Right renal pelvis (tissue), 4 donors: ENCODE results near the gene ARPC1A. TPM values are rescaled to one million over a fixed set of nuclear protein-coding genes. Genes with fewer than 3 reads are reported as not detected.
"Not testable (repeated sequence)": the region's sequence is repeated elsewhere in the genome, so short reads cannot be mapped to it uniquely, and the experiment has no call there.

Experiments
- DNase-seq, 4 donors: peaks; one replicate each; pipeline ENCODE4 v3.0.0-alpha.2; 2013; ENCODE audit warnings: low read depth in 4 of 4, low spot score in 3 of 4, missing footprints in 1 of 4
- polyA plus RNA-seq, 4 donors: library from polyadenylated mRNA; unstranded; fragments of 120-200 nt; gene quantifications; one replicate each; pipeline ENCODE4 v1.2.1, GENCODE V29; 2013; ENCODE audit not compliant: insufficient read length in 4 of 4

Gene ARPC1A
- 100 to 1,000 TPM; 112 to 122 (median 116) TPM for polyA plus RNA-seq

DNA sequence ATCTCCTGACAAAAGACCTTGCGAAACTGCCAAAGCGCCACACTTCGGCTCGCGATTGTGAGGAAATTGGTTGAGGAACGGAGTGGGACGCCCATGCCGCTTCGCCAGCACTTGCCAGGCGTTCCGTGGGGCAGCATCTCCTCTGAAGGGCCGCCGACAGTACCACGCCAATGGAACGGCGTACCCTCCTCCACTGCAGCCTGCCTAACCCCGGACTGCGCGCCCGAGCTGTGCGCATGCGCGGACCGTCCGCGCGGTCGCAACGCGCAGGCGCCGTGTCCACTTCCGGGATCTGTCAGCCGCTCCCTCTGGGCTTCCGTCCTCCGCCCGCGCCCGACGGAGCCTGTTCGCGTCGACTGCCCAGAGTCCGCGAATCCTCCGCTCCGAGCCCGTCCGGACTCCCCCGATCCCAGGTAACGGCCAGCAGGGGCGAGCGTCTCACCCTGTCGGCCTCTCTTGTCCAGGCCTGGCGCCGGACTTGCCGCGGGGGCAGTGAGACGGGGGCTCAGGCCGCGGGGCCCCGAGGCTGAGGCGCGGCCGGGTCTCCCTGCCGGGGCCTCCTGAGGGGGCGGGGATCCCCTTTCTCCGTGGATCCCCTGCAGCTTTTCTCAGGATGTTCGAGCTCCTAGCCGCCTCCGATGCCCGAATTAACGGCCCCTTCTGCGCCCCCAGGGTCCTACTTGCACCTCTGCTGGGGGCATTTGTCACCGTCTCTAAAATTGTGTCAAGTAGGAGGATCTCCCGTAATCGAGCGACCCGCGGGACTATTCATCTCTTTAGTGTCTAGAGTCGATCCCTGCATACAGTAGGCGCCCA is at the start of gene ARPC1A:
Gene ARPC1A, plus strand, starts transcription at position 307 of the 816 bp plus-strand sequence. CDS start 7,456 bp downstream, outside the sequence.
- peak; percentile 81 to 96 (median 90) for DNase-seq

DNA sequence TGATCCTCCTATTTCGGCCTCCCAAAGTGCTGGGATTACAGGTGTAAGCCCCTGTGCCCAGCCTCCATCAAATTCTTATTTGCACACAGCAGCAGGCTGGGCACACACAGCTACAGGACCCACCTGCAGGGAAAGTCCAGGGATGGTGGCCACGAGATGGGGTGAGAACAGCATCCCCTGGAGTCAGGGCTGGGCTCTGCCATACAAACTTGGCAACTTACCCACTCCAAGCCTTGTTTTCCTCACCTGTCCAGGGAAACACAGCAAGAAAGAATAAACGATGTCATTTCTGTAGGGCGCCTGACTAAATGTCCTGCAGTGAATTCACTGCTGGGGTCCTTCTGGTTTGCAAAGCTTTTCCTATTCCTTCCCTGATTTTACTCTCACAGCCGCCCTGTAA is 47.5 kb upstream of the ARPC1A start:
- no peak for DNase-seq

DNA sequence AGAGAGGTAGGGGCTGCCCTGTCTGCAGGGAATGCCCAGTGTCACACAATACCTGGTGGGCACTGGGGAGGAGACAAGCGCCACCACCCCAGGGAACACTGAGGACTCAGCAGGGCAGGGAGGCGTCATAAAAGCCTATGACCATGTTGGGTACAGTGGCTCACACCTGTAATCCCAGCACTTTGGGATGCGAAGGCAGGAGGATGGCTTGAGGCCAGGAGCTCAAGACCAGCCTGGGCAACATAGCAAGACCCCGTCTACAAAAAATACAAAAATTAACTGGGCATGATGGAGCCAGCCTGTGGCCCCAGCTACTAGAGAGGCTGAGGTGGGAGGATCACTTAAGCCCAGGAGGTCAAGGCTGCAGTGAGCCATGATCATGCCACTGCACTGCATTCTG is 41.5 kb upstream of the ARPC1A start:
- DNase-seq: not testable (repeated sequence)

DNA sequence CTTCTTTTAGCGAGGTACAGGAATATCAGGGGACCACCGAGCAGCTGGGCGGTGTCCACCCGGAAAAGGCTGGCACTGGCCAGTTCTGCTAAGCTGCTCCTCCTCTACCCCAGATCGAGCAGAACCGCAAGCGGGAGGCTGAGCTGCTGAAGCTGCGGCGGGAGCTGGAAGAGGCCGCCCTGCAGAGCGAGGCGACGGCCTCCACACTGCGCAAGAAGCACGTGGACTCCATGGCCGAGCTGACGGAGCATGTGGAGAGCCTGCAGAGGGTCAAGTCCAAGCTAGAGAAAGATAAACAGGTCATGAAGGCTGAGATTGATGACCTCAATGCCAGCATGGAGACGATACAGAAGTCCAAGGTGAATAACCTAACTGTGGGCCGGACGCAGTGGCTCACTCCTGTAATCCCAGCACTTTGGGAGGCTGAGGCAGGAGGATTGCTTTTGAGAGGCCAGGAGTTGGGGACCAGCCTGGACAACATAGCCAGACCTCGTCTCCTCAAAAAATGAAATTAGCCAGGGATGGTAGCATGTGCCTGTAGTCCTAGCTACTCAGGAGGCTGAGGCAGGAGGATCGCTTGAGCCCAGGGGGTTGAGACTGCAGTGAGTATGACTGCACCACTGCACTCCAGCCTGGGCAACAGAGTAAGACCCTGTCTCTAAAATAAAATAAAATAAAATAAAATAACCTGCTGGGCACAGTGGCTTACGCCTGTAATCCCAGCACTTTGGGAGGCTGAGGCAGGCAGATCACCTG is 37.7 kb upstream of the ARPC1A start:
- DNase-seq: no peak

DNA sequence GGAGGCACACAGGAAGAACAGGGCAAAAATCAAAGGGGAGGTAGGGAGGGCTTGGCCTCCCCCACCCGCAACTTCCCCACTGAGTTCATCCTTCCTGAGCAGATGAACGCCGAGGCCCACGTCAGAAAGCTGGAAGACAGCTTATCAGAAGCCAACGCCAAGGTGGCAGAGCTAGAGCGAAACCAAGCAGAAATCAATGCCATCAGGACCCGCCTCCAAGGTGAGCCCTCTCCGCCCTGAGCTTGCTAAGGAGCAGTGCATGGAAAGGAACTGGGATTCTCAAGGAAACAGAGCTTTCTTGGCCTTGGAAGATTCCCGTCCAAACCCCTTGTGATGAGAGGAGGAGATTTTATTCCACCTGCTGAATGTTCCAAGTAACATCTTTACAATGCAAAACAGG is 36.5 kb upstream of the ARPC1A start:
- DNase-seq: no peak

DNA sequence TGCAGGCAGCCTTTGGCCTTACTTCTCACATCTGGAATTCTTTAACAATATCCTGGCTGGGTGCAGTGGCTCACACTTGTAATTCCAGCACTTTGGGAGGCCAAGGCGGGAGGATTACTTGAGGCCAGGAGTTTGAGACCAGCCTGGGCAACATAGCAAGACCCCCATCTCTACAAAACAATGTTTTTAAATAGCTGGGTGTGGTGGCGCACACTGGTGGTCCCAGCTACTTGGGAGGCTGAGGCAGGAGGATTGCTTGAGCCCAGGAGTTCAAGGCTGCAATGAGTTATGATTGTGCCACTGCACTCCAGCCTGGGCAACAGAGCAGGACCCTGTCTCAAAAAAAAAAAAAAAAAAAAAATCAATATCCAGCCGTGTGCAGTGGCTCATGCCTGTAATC is 35.5 kb upstream of the ARPC1A start:
- not testable (repeated sequence) for DNase-seq

DNA sequence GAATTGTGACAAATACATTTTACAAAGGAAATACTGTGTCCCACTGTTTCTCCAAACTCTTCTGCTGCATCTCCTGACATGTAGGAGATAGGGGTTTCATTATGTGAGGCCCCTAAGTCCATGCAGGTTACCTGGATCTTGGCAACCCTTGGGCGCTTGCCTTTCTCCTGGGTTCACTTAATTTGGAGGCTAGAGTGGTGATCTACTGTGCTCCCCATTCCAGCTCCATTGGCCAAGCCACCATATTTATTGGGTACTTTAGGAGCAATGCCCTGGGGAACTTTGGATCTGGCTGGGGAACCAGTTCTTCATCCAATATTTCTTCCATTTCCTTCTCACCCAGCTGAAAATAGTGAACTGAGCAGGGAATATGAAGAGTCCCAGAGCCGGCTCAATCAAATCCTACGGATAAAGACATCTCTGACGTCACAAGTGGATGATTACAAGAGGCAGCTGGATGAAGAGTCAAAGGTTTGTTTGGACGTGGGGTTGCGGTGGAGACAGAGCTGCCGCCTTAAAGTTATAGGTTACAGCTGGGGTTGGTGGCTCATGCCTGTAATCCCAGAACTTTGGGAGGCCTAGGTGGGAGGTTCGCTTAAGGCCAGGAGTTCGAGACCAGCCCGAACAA is 34.6 kb upstream of the ARPC1A start:
- peak in 3 of 4 donors; percentile 7 to 20 (median 11) for DNase-seq

DNA sequence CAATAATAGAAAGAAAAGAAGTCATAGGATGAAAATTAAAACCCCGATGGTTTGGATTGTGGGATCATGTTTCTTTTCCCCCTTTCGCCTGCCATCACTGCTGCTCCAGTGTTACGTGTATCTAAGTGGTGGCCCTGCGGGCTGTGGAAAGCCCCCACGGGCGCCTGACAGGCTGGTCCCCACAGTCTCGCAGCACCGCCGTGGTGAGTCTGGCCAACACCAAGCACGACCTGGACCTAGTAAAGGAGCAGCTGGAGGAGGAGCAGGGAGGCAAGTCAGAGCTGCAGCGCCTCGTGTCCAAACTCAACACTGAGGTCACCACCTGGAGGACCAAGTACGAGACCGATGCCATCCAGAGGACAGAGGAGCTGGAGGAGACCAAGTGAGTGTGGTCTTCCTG is 33.6 kb upstream of the ARPC1A start:
- no peak for DNase-seq

DNA sequence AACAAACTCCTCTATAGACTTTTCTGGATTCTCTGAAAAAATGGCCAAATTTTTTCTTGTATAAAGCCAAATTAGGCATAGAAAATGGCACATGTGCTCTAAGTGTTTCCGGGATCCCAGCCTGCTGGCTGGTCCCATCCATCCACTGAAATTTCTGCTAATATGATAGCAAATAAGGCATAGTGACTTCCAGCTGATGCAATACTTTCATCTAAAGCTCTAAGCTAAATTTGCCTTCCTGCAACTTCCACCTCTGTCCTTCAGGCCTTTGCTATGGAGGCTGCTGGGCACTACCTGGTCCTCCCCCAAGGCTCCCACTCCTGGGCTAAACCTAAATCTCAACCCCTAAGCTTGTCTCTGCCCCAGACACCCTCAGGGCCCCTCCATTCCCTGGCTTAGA is 32.5 kb upstream of the ARPC1A start:
- no peak for DNase-seq

DNA sequence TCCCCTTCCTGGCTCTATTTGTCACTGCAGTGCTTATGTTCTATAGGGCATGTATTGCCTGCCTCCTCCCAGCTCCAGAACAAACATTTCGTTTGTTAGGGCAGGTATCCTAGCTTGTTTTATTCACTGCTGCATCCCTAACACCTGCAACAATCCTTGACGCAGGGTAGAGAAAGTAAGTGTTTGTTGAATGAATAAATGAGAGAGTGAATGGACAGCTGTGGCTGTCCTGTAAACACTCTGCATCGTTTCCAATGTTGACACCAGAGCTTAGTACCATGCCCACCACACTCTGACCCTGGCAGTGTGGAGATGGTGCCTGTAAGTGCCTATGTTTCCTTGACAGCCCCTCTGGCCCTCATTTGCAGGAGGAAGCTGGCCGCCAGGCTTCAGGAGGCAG is 32.0 kb upstream of the ARPC1A start:
- DNase-seq: no peak

DNA sequence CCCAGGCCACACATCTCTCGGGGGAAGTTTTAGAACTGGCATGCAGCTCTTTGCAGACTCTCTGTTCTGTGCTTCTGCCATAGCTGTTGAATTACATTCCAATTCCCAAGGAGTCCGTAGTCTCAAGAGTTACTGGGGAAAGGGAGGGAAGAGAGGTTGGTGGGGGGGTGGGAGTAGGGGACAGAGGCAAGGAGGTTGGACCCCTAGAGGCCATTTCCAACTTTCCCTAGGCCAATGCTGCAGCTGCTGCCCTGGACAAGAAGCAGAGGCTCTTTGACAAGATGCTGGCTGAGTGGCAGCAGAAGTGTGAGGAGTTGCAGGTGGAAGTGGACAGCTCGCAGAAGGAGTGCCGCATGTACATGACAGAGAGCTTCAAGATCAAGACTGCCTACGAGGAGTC is 29.2 kb upstream of the ARPC1A start:
- DNase-seq: no peak

DNA sequence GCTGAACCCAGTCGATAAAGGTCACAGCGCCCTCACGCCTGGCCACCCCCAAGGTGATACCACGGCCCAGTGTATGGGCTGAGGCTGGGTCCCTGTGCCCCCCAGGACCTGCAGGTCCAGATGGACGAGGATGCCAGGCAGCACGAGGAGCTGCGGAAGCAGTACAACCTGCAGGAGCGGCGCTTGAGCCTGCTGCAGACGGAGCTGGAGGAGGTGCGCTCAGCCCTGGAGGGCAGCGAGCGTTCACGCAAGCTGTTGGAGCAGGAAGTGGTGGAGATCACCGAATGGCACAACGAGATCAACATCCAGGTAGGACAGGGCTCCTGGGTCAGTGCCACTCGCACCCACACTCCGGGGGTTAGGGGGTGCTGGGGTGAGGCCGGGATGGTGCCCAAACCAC is 24.2 kb upstream of the ARPC1A start:
- DNase-seq: no peak

DNA sequence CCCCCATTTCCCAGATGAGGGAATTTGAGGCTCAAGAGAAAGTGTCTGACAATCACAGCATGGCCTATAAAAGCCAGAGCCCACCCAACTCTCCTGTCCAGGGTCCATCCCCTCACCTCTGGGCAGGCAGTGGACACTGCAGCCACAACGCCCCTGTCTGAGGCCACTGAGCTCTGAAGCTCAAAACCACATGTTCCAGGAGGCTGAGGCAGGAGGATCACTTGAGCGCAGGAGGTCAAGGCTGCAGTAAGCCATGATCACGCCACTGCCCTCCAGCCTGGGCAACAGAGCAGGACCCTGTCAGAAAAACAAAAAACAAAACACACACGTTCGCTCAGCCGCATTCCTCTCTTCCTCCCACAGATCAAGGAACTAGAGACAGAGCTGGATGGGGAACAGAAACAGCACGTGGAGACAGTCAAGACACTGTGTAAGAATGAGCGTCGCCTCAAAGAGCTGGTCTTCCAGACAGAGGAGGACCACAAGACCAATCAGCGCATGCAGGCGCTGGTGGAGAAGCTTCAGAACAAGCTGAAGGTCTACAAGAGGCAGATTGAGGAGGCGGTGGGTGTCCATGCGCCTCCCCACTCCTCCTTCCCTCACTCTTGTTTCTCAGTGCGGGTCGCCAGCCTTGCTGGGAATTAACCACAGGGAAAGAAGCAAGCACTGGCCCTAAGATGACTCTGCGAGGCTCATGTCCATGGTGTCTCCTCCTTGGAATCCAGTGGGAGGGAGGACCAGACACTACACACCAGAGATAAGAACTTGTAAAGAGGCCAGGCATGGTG is 20.0 kb upstream of the ARPC1A start:
- no peak for DNase-seq

DNA sequence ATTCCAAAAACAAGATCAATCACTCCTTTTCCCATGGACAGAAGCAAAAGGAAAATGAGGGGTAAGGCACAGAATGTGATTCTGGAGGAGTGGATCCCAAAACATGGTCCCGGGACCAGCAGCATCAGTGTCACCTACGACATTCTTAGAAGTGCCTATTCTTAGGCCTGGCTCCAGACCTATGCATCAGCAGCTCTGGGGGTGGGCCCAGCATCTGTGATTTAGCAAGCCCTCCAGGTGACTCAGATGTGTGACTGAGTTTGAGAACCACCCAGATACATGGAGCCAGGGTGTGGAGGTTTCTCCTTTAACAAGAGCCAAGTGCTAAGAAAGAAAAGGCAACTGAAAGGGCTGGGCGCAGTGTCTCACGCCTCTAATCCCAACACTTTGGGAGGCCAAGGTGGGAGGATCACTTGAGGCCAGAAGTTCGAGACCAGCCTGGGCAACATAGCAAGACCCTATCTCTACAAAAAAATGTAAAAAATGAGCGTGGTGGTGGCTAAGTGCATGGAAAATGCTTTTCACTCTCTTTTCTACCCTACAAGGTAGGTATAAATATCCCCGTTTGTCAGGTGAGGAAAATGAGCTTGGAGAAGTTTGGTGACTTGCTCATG is 17.1 kb upstream of the ARPC1A start:
- DNase-seq: no peak

DNA sequence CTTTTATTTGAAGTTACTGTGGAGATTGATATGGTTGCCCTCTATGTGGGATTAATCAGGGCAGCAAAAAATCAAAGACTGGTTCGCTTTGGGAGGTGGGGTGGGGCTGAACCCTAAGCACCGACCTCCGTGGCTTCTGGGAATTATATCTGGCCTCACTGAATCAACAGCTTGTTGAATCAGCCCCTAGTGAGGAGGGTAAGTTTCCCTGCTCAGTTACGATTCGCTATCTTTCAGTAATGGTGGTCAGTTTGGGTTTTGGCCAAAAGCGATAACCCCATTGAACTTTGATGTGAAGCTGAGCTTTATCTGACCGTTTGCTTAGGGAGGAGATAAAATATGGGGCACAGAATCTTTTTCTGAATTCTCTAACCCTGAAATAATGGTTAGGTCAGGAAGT is 16.6 kb upstream of the ARPC1A start:
- no peak for DNase-seq

DNA sequence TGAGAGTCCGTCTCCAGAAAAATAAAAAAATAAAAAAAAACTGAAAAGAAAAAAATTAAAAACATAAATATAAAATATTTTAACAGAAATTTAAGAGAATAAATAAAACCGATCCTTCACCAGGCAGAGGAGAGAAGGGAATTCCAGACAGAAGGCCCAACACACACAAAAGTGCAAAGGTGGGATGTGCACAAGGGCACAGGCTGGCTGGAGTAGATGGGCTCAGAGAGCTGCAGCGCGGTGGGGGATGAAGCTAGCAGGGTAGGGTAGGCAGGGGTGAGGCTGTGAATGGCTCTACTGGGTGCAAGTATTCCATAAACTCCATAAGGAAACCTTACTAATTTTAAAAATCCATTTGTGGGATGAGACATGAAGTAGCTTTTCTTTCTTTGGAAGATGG is 15.7 kb upstream of the ARPC1A start:
- DNase-seq: no peak

DNA sequence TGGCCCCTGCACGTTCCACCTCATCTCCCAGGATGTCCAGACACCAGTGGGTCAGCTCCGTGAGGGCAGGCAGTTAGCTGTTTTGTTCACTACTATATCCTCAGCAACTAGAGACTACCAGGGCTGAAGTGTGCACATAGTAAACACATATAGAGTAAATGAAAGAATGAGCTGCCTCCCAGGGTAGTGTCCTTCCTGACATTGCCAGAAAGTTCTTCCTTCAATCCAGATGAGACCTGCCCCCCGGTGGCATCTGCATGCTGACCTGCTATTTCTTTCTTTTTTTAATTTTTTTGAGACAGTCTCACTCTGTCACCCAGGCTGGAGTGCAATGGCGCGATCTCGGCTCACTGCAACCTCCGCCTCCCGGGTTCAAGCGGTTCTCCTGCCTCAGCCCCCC is 14.0 kb upstream of the ARPC1A start:
- DNase-seq: no peak

DNA sequence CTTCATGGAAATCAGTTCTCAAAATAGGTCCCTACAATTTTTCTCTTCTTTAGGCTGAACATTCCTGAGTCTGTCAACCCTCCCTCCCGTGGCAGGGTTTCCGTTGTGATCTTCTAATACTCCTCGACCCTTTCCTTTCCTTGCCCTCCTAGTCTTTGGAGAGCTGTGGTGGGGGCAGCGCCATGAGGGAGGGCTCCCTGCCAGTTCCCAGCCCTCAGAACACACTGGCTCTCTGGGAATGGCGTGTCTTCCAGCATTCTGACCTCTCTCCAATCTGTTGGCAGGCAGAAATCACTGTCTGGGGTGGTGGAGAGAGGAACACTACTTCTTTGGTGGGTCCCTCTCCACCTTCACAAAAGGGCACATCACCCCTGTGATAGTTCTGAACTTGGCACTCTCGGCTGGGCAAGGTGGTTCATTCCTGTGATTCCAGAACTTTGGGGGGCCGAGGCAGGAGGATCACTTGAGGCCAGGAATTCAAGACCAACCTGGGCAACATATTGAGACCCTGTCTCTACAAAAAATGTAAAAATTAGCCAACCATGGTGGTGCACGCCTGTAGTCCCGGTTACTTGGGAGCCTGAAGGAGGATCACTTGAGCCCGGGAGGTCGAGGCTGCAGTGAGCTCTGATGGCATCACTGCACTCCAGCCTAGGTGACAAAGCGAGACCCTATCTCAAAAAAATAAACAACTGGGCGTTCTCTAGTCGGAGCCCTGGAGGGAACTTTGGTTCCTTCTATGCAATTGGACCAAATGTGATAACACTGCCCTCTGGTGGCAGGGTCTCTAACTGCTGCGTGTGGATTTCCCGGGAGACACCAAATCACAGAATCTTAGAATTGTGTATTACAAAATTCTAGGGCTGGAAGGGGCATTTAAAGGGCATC is 13.1 kb upstream of the ARPC1A start:
- peak in 3 of 4 donors; percentile 24 to 41 (median 30) for DNase-seq

DNA sequence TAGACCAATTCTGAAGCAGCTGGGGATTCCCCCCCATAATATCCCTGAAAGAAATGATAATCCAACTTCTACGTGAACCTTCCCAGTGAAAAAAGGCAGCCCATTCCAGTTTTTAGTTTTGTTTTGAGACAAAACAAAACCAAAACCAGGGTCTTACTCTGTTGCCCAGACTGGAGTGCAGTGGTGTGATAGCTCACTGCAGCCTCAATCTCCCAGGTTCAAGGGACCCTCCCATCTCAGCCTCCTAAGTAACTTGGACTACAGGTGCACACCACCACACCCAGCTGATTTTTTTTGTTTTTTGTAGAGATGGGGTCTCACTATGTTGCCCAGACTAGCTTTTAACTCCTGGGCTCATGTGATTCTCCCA is 12.5 kb upstream of the ARPC1A start:
- no peak for DNase-seq
